ENCODE results near the gene SLC39A11. TPM values are rescaled to one million over a fixed set of nuclear protein-coding genes. Genes with fewer than 3 reads are reported as not detected.

Gene SLC39A11
- total RNA-seq, 1 donor: 15.8 TPM

DNA sequence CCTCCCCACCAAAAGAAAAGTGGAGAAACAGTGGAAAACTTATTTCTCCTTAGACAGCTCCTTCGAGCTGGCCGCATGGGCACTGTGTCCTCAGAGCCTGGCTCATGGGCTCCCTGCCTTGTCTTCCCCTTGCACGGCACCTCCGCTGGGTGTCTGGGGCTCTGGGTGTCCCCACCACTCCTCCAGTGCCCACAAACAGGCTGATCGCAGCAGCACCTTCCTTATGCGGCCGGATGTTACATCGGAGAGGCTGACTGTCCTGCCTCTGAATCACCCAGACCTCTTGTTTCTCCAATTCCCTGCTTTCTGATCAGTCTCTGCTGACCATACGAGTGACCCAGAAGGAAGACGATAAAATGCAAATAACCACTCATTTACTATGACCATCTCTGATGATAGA, 121.7 kb downstream of the SLC39A11 start:
- TF ChIP-seq, protein P1, sequence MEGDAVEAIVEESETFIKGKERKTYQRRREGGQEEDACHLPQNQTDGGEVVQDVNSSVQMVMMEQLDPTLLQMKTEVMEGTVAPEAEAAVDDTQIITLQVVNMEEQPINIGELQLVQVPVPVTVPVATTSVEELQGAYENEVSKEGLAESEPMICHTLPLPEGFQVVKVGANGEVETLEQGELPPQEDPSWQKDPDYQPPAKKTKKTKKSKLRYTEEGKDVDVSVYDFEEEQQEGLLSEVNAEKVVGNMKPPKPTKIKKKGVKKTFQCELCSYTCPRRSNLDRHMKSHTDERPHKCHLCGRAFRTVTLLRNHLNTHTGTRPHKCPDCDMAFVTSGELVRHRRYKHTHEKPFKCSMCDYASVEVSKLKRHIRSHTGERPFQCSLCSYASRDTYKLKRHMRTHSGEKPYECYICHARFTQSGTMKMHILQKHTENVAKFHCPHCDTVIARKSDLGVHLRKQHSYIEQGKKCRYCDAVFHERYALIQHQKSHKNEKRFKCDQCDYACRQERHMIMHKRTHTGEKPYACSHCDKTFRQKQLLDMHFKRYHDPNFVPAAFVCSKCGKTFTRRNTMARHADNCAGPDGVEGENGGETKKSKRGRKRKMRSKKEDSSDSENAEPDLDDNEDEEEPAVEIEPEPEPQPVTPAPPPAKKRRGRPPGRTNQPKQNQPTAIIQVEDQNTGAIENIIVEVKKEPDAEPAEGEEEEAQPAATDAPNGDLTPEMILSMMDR (IDR thresholded peaks at IDR 0.05; ENCODE audit: insufficient read depth, low read length): no peak
- H3K4me3 ChIP-seq (ENCODE audit: low read depth, low read length): no peak overlapping the region
- DNase-seq (ENCODE audit: low read depth): no peak

DNA sequence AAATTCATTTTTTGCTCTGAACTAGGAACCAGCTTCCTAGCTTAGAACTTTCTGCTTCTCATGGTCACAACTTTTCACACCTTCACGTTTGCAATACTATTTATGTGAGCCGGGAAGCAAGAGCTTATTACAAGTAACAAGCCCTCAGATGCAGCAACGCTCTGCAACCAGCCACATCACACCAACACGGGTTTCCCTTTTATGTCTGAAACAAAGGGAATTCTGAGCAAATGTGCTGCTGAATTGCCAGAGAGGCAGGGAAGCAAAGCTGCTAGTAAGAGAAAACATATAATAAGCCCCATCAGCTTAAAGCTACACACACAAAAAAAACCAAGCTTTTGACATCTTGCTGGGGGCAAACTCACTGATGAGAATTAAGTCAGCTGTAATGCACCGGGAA, 122.2 kb downstream of the SLC39A11 start:
- DNase-seq (ENCODE audit: low read depth): no peak
- no peak overlapping the region for H3K4me3 ChIP-seq (ENCODE audit: low read depth, low read length)
- TF ChIP-seq, protein P1 (IDR thresholded peaks at IDR 0.05; ENCODE audit: insufficient read depth, low read length): no peak

DNA sequence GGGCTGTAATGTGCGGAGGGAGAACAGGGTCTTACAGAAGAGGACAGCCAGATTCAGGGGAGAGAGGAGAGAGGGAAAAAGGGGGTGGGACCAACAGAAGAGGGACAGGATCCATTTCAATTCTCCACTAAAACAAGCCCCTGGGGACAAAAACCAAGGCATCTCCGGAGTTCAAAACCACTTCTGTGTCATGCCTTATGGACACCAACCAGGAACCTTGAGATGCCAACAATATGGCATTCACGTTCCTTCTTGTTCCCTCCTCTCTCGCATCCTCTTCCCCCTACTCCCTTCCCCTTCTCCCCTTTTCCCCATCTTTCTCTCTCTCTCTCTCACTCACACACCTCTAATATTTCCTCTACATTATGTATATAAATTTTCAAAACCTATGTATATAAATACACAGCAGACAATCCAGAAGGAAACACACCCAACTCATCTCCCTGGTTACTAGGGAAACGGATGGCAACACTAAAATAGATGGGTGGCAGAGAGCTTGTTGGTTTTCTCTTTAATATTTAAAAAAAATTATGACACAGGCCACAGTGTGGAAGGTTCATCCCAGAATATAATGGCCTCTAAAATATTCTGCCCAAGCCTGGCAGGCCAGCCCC, 123.1 kb downstream of the SLC39A11 start:
- DNase-seq (ENCODE audit: low read depth): no peak
- TF ChIP-seq, protein P1 (IDR thresholded peaks at IDR 0.05; ENCODE audit: insufficient read depth, low read length): no peak
- H3K4me3 ChIP-seq (ENCODE audit: low read depth, low read length): no peak overlapping the region

DNA sequence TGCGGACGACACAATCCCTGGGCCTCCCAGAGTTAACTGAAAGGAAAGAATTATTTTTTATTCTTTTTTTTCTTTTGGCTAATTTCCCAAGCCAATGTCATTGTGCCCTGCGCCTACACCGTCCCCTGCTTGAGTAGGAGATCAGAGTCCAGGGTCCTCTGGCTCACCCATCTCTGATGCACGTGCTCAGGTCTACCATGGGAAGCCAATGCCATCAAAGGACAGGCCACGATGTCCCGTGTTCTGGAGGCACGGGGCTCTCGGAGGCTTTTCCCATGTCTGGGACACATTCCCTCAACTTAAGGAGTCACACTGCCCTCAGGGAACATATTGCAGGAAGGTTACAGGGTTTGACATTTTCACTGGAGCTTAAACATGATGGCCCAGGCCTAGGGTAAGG, 123.7 kb downstream of the SLC39A11 start:
- TF ChIP-seq, protein P1 (IDR thresholded peaks at IDR 0.05; ENCODE audit: insufficient read depth, low read length): no peak
- no peak overlapping the region for H3K4me3 ChIP-seq (ENCODE audit: low read depth, low read length)
- DNase-seq (ENCODE audit: low read depth): no peak

DNA sequence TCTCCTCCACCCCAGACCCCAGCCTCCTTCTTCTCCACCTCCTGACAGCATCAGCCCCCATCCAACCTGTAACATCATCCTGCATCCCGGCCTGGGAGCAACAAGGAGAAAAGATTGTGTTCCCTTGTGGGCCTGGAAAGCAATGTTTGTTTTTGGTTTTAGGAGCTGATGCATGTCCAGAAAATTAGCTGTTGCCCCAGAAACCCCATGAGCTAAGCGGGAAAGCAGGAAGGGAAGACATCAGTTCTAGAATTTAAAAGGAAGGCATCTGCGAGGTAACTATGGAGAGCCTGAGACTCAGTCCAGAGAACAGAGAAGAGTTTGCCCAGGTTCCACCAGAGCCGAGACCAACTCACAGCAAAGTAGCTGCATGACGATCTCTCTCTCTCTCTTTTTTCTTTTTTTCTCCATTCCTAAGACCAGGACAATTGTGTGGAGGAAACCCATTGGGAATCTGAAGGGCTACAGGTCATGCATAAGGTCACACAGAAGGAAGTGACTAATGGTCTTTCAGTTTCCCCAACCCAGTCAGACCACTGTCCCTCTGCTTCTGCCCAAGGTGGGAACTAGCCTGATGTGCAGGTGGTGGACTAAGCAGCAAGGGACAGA, 124.4 kb downstream of the SLC39A11 start:
- no peak overlapping the region for H3K4me3 ChIP-seq (ENCODE audit: low read depth, low read length)
- DNase-seq (ENCODE audit: low read depth): no peak
- TF ChIP-seq, protein P1 (IDR thresholded peaks at IDR 0.05; ENCODE audit: insufficient read depth, low read length): no peak

DNA sequence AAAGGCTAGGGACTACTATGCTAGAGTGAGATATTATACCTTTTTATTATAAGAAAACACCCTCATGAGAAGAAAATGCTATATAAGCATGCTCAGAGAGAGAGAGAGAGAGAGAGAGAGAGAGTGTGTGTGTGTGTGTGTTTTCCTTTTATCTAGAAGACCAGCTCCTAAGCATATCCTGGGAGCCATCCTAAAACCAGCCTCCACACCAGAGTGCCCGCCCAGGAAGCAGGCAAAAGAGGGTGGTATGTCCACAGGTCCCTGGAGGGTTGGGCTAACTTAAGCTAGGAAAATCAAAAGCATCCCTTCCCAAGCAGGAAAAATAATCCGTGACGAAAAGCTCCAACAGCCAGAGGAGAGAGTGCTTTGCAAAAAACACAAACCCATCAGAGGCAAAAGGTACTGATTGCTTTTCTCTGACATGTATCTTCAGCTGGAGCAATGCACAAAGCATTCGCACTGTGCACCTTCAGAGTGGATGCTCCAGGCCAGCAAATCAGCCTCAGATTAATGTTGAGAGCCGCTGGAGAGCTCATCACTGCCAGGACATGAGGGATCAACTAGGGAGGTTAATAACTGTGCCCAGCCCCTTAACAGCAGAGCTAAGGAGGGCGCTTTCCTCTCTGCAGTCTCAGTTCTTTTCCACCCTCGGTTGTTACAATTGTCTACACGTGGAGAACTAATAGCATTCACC, 125.1 kb downstream of the SLC39A11 start:
- TF ChIP-seq, protein P1 (IDR thresholded peaks at IDR 0.05; ENCODE audit: insufficient read depth, low read length): no peak
- H3K4me3 ChIP-seq (ENCODE audit: low read depth, low read length): no peak overlapping the region
- DNase-seq (ENCODE audit: low read depth): no peak

All from fibroblast of the aortic adventitia (primary cell).